Measurements from ENCODE around the gene ZNF8. TPM values are rescaled to one million over a fixed set of nuclear protein-coding genes. Genes with fewer than 3 reads are reported as not detected.
"Not testable (repeated sequence)": the region's sequence is repeated elsewhere in the genome, so short reads cannot be mapped to it uniquely, and the experiment has no call there.

ZNF8 gene
- total RNA-seq, 1 experiment from 2014 or later, result 7.1 TPM

DNA sequence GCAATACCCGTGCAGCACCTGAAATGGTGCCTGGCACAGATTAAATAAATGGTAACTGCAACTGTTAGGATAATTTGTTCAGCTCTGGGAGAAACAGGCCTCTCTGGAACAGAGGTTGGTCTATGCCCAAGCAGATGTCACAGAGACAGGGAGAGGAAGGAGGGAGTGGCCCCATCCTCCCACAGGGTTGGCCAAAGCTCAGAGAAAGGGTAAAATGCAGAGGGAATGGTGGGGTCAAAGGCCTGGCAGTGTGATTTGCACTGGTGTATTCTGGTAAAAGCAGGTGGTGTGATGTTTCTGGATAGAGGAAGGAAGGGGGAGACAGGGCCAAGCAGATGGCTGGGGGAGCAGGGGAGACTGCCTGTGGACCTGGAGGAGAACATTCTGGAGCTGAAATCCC is 57.5 kb downstream of the ZNF8 start:
- DNase-seq (ENCODE audit: low read depth), result no peak

DNA sequence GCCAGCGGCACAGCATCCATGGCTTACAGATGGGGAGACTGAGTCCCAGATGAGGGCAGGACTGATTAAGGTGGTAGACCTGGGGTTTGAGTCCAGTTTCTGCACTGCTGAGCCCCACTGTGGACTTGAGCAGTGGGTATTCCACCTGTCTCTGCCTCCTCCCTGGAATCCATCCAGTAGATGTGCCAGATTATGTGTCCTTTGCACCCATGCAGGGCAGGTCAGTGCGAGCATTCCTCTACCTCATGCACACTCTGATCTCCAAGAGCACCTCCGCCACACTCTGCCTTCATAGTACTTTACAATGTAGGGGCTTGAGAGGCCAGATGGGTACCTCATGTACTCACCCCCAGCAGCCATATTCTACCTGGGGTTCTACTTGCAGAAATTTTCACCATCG is 58.1 kb downstream of the ZNF8 start:
- DNase-seq (ENCODE audit: low read depth), result no peak

GRCh38 chr19:58338336-58338735 is 59.6 kb downstream of the ZNF8 start:
- DNase-seq (ENCODE audit: low read depth), result no peak

- peak; percentile 33 for DNase-seq (ENCODE audit: low read depth)
These were observed 60.2 kb downstream of the ZNF8 start for GRCh38 chr19:58338825-58339558.

- DNase-seq (ENCODE audit: low read depth), result no peak
These were observed 66.8 kb downstream of the ZNF8 start for GRCh38 chr19:58345558-58345957.

GRCh38 chr19:58346961-58347929 is 68.5 kb downstream of the ZNF8 start:
- DNase-seq (ENCODE audit: low read depth), result peak; percentile 71

DNA sequence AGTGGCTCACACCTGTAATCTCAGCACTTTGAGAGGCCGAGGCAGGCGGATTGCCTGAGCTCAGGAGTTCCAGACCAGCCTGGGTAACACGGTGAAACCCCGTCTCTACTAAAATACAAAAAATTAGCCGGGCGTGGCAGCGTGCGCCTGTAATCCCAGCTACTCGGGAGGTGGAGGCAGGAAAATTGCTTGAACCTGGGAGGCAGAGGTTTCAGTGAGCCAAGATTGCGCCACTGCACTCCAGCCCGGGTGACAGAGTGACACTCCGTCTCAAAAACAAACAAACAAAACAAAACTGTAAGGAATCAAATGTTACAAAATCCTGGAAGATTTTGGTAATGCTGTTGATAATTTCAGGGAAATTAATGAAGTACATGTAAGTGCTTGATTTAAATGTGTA is 69.3 kb downstream of the ZNF8 start:
- not testable (repeated sequence) for DNase-seq (ENCODE audit: low read depth)

DNA sequence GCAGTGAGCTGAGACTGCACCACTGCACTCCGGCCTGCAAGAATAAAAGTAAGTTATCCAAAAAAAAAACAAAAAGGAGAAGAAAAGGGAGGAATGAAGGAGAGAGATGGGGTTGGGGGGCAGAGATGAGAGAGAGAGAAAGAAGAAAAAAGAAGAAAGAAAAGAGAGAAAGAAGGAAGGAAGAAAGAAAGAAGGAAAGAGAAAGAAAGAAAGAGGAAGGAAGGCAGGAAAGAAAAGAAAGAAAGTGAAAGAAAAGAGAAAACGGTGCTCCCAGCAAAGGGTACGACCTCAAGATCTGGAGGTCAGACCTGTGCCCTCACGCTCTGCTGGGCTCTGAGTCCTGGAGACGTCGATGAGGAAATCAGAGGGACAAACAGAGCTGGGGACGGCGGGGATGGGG is 70.8 kb downstream of the ZNF8 start:
- DNase-seq (ENCODE audit: low read depth), result no peak

DNA sequence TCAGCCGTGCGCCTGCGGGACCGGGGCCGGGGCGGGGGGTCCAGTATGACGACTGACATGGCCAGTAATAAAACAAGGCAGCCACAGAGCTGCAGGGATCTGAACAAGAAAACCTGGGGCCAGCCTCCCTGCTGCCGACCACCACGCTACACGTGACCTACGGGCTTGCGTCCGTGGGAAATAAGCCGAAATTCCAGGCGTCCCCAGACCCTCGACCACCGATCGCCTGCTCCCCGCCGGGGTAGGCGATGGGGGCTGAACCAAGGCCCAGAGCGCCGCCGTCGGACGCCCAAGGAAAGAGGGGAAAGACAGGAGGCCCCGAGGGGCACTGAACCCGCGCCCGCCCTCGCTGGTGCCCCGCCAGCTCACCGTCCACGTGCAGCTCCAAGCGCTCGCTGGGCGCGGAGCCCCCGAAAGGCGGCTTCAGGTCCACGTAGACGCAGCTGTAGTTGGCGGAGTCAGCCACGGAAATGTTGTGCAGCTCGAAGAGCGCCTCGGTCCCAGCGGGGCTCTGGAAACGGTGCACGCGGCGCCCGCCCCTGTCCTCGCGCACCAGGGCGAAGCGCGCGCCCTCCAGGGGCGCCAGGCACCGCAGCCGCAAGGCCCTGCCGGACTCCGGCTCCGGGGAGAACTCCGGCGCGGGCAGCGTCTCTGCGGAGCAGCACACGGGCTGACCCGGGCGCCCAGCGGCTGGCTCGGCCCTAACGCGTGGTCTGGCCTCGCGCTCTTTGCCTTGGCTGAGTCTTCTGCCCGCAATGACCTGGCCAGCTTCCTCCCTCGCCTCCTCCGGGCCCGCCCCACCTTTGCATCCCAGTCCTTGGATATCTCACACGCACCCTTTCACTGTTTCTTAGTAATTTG is 71.5 kb downstream of the ZNF8 start:
- no peak for DNase-seq (ENCODE audit: low read depth)

DNA sequence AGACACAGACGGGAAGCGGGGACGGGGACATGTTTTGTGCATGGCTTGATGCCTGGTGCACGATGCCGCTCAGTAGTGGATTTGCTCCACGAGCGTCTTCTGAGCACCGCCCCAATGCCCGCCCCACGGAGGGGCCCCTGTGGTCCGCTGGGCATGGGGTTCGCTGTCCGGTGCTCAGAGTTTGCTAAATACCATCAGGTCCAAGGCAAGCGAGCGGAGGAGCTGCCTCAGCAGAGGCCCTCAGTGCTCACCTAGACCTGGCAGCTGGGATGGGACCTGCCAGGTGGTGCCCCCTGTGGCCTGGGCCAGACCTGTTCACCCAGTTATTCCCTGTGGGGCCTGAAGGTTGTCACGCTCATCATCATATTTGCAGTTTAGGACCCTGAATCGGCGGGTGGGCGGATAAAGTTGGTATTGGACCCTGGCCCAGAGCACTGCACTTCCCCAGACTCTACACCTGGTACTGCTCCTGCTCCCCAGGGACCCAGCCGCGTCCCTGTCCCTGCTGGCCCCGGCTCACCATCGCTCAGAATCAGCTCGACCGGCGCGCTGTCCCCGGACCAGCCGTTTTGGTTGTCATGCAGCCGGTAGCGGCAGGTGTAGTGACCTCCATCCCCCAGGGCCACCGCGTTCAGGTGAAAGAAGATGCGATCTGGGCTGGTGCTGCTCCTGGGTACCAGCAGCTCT is 72.3 kb downstream of the ZNF8 start:
- no peak for DNase-seq (ENCODE audit: low read depth)

GRCh38 chr19:58351558-58351878 is 72.8 kb downstream of the ZNF8 start:
- DNase-seq (ENCODE audit: low read depth), result no peak

- DNase-seq (ENCODE audit: low read depth), result no peak
These were observed 73.4 kb downstream of the ZNF8 start for GRCh38 chr19:58351990-58352755.

Other genes with a start within 250 kb of the ZNF8 start
- gene ZSCAN1, start 244.9 kb upstream of the ZNF8 start, total RNA-seq (2014; rRNA removed; shearing (Covaris generic)), result 1.2 TPM in 1 of 2 replicates, not detected in the other
- gene ZNF135, start 219.7 kb upstream of the ZNF8 start, total RNA-seq (2014; rRNA removed; shearing (Covaris generic)), result 1.8 and 2.0 TPM in 2 replicates
- gene ZSCAN18, start 180.7 kb upstream of the ZNF8 start, total RNA-seq (2014; rRNA removed; shearing (Covaris generic)), result 33.3 and 39.8 TPM in 2 replicates
- 9.8 and 14.6 TPM in 2 replicates for gene ZNF329, start 128.2 kb upstream of the ZNF8 start, total RNA-seq (2014; rRNA removed; shearing (Covaris generic))
- gene ZNF274, start 95.9 kb upstream of the ZNF8 start, total RNA-seq (2014; rRNA removed; shearing (Covaris generic)), result 23.7 and 26.7 TPM in 2 replicates
- gene ZNF544, start 50.0 kb upstream of the ZNF8 start, total RNA-seq (2014; rRNA removed; shearing (Covaris generic)), result 47.3 and 65.4 TPM in 2 replicates
- gene ERVK3-1, start 26.4 kb downstream of the ZNF8 start, total RNA-seq (2014; rRNA removed; shearing (Covaris generic)), result 90.1 and 122 TPM in 2 replicates
- 2.2 and 3.6 TPM in 2 replicates for gene ZSCAN22, start 48.0 kb downstream of the ZNF8 start, total RNA-seq (2014; rRNA removed; shearing (Covaris generic))
- gene A1BG, start 74.5 kb downstream of the ZNF8 start, total RNA-seq (2014; rRNA removed; shearing (Covaris generic)), result 67.3 and 68.9 TPM in 2 replicates
- 0.54 and 1.5 TPM in 2 replicates for gene ZNF497, start 83.8 kb downstream of the ZNF8 start, total RNA-seq (2014; rRNA removed; shearing (Covaris generic))
- gene ZNF837, start 102.1 kb downstream of the ZNF8 start, total RNA-seq (2014; rRNA removed; shearing (Covaris generic)), result 0.34 and 3.4 TPM in 2 replicates
- 1,319 and 1,664 TPM in 2 replicates for gene RPS5, start 108.3 kb downstream of the ZNF8 start, total RNA-seq (2014; rRNA removed; shearing (Covaris generic))
- not detected in 2 replicates for gene RNF225, start 116.7 kb downstream of the ZNF8 start, total RNA-seq (2014; rRNA removed; shearing (Covaris generic))
- gene ZNF584, start 129.7 kb downstream of the ZNF8 start, total RNA-seq (2014; rRNA removed; shearing (Covaris generic)), result 11.6 and 14.2 TPM in 2 replicates
- 4.8 and 4.9 TPM in 2 replicates for gene ZNF132, start 161.2 kb downstream of the ZNF8 start, total RNA-seq (2014; rRNA removed; shearing (Covaris generic))
- 6.6 and 16.3 TPM in 2 replicates for gene ZNF324B, start 172.7 kb downstream of the ZNF8 start, total RNA-seq (2014; rRNA removed; shearing (Covaris generic))
- 10.3 and 15.7 TPM in 2 replicates for gene ZNF324, start 188.1 kb downstream of the ZNF8 start, total RNA-seq (2014; rRNA removed; shearing (Covaris generic))
- 5.4 and 10.9 TPM in 2 replicates for gene ZNF446, start 197.4 kb downstream of the ZNF8 start, total RNA-seq (2014; rRNA removed; shearing (Covaris generic))
- 4.1 and 5.2 TPM in 2 replicates for gene SLC27A5, start 233.0 kb downstream of the ZNF8 start, total RNA-seq (2014; rRNA removed; shearing (Covaris generic))
- 5.8 and 9.7 TPM in 2 replicates for gene ZBTB45, start 240.9 kb downstream of the ZNF8 start, total RNA-seq (2014; rRNA removed; shearing (Covaris generic))